Measurements from ENCODE around the gene TPCN1. TPM values are rescaled to one million over a fixed set of nuclear protein-coding genes. Genes with fewer than 3 reads are reported as not detected.
A peak's percentile ranks its signal among the peaks of the same experiment; 100 is the strongest.

The TPCN1 gene
- total and polyA plus RNA-seq, 2 donors from 2014 or later, result 38.4 to 93.3 TPM

GRCh38 chr12:113260127-113260526, 38.9 kb downstream of the TPCN1 start:
- intact Hi-C loops (cut with DNase I), result no loop called here
- H3K36me3 ChIP-seq (ENCODE audit: control insufficient read depth in 2 of 3, insufficient read depth in 3 of 3, low read length in 3 of 3), result peaks cover 0 to under 1% (median 0%) of the 10 kb centered on the region in 3 donors
- peak overlapping the region in 1 of 3 donors; percentile 22 for H3K4me3 ChIP-seq (ENCODE audit: low read length in 3 of 3)
- no peaks in the 10 kb centered on the region for H3K9me3 ChIP-seq (ENCODE audit: control insufficient read depth in 2 of 3, insufficient read depth in 1 of 3, low read length in 3 of 3)
- DNase-seq, result no peak
- H3K9ac ChIP-seq (ENCODE audit: low read length in 3 of 3), result no peak overlapping the region
- TF ChIP-seq CTCF (IDR thresholded peaks at IDR 0.05; ENCODE audit: borderline replicate concordance, extremely low read depth, insufficient read depth), result no peak
- no peaks in the 10 kb centered on the region for H3K27me3 ChIP-seq (ENCODE audit: control insufficient read depth, insufficient read depth, low read length)
- H3K27ac ChIP-seq (ENCODE audit: low read depth in 2 of 2, low read length in 2 of 2), result peak overlapping the region; percentile 54 to 76
- no peak for FAIRE-seq
- H3K4me1 ChIP-seq (ENCODE audit: control insufficient read depth in 2 of 3, insufficient read depth in 2 of 3, low read depth in 1 of 3, low read length in 3 of 3), result peaks cover 7 to 33% (median 33%) of the 10 kb centered on the region in 3 donors

GRCh38 chr12:113260636-113261300, 39.5 kb downstream of the TPCN1 start:
- no peaks in the 10 kb centered on the region for H3K27me3 ChIP-seq (ENCODE audit: control insufficient read depth, insufficient read depth, low read length)
- H3K4me1 ChIP-seq (ENCODE audit: control insufficient read depth in 2 of 3, insufficient read depth in 2 of 3, low read depth in 1 of 3, low read length in 3 of 3), result peaks cover 7 to 34% (median 33%) of the 10 kb centered on the region in 3 donors
- peak overlapping the region in 1 of 3 donors; percentile 22 for H3K4me3 ChIP-seq (ENCODE audit: low read length in 3 of 3)
- peaks cover 0 to 3% (median 2%) of the 10 kb centered on the region in 3 donors for H3K36me3 ChIP-seq (ENCODE audit: control insufficient read depth in 2 of 3, insufficient read depth in 3 of 3, low read length in 3 of 3)
- FAIRE-seq (no peak), DNase-seq (peak in 2 of 5 donors; percentile 29 to 45)
- no peak for TF ChIP-seq CTCF (IDR thresholded peaks at IDR 0.05; ENCODE audit: borderline replicate concordance, extremely low read depth, insufficient read depth)
- no peak overlapping the region for H3K9ac ChIP-seq (ENCODE audit: low read length in 3 of 3)
- peak overlapping the region; percentile 54 to 76 for H3K27ac ChIP-seq (ENCODE audit: low read depth in 2 of 2, low read length in 2 of 2)
- intact Hi-C loops (cut with DNase I), result no loop called here
- no peaks in the 10 kb centered on the region for H3K9me3 ChIP-seq (ENCODE audit: control insufficient read depth in 2 of 3, insufficient read depth in 1 of 3, low read length in 3 of 3)

- Histone ChIP-seq H3K27me3 (ENCODE audit: control insufficient read depth, insufficient read depth, low read length) (no peaks in the 10 kb centered on the region), H3K36me3 (ENCODE audit: control insufficient read depth in 2 of 3, insufficient read depth in 3 of 3, low read length in 3 of 3) (peaks cover 0 to 15% (median 10%) of the 10 kb centered on the region in 3 donors), H3K9me3 (ENCODE audit: control insufficient read depth in 2 of 3, insufficient read depth in 1 of 3, low read length in 3 of 3) (no peaks in the 10 kb centered on the region), H3K4me1 (ENCODE audit: control insufficient read depth in 2 of 3, insufficient read depth in 2 of 3, low read depth in 1 of 3, low read length in 3 of 3) (peaks cover 7 to 34% (median 33%) of the 10 kb centered on the region in 3 donors), H3K27ac (ENCODE audit: low read depth in 2 of 2, low read length in 2 of 2) (peak overlapping the region in 1 of 2 donors; percentile 48), H3K4me3 (ENCODE audit: low read length in 3 of 3) (no peak overlapping the region), H3K9ac (ENCODE audit: low read length in 3 of 3) (no peak overlapping the region)
- no peak for FAIRE-seq
- intact Hi-C loops (cut with DNase I), result no loop called here
- TF ChIP-seq CTCF (IDR thresholded peaks at IDR 0.05; ENCODE audit: borderline replicate concordance, extremely low read depth, insufficient read depth), result no peak
- peak in 2 of 5 donors; percentile 26 to 54 for DNase-seq
Observed at GRCh38 chr12:113261847-113262470, 40.7 kb downstream of the TPCN1 start.

All from kidney (tissue), 14 donors.